Measurements from ENCODE around the gene PRDM16.
A peak's percentile ranks its signal among the peaks of the same experiment; 100 is the strongest.

Gene PRDM16

GRCh38 chr1:3474016-3474415 lies 405.0 kb downstream of the PRDM16 start:
- no peak for DNase-seq

DNA sequence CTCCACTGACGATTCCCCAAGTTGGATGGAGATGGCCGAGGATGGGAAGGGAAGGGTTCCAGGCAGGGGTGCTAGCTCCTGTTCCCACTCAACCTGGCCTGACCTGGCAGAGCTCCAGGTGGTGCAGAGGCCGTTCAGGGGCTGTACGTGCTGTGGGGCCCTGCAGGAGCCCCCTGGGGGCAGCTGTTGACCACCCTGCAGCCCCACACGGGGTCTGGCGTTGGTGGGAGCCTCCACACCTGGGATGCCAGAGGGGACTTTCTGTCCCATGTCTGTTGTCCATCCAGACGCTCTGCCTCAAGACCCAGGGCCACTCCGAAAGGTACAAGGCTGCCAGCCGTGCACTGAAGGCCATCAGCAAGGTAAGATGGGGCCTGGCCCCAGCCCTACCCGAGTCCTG lies 405.4 kb downstream of the PRDM16 start:
- no peak for DNase-seq

GRCh38 chr1:3475839-3476573 lies 407.0 kb downstream of the PRDM16 start:
- no peak for DNase-seq

GRCh38 chr1:3476666-3477065 lies 407.7 kb downstream of the PRDM16 start:
- DNase-seq: no peak

DNA sequence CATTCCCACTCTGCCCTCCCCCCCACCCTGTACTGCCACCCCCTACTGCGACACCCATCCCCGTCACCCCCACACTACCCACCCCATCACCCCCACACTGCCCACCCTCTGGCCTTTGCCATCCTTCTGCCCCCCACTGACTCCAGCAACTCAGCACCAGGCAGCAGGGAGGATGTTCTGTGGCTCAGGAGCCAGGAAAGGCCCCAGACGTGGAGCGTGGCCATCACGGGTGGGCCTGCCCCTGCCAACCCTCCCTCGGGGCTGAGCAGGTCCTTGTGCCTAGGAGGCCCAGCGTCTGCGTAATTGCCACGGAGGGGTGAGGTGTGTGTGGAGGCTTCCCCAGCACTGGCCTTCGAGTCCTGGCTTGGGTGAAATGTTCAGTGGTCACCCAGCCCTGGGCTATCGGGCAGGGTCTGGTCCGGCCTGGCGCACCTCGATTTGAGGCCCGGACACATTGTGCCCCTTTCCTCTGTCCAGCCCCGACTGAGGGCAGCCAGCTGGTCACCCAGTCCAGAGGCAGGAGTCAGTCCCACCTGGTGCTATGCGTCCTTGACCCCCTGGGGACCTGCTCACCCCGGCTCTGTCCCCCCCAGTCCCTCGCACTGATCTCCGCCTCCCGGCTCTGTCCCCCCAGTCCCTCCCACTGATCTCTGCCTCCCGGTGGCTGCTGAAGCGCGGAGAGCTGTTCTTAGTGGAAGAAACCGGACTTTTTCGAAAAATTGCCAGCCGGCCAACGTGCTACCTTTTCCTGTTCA lies 408.4 kb downstream of the PRDM16 start:
- DNase-seq: no peak

DNA sequence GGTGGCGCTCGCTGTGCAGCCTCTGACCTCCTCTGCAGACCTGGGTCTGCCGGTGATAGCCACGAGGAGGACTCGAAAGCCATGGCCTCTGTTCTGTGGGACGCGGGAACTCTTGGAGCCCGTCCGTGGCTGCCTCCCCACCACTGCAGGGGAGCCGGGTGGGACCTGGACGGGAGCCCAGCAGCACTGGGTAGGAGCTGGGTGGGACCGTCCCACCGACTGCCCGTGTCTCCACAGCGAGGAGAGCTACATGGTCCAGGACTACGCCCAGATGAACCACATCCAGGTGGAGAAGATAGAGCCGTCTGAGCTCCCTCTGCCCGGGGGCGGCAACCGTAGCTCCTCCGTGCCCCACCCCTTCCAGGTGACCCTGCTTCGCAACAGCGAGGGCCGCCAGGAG lies 409.2 kb downstream of the PRDM16 start:
- no peak for DNase-seq

DNA sequence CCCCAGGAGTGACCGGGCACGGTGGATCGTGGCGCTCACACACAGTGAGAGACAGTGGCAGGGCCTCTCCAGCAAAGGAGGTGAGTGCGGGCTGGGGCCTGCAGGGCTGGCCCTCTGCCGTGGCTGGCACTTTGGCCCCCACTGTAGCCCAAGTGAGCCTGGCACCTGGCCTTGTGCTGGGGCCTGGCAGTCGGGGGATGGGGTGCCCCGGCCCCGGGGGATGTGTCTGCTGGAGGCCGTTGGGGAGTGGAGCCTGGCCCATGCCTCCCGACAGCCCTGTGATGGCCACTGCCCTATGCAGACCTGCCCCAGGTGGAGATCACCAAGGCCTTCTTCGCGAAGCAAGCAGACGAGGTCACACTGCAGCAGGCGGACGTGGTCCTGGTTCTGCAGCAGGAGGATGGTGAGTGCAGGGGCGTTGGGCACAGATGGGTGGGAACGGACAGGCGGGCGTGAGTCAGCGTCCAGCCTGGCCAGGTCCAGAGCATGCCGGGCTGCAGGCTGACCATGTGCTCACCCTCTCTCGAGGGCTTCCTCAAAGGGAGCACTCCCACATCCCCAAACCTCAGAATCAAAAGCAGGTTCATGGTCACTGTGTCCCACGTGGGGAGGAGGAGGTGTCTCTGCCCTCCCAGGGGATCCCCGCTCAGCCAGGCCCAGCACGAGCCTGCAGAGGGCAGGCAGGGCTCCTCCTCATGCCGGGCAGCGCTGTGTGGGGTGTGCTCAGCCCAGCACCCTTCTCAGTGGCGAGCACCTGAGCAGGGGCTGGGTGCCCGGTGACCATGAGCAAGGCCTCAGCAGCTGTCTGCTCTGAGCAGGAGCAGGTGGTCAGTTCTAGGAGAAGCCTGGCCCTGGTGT lies 410.7 kb downstream of the PRDM16 start:
- DNase-seq: no peak

GRCh38 chr1:3480369-3480719 lies 411.3 kb downstream of the PRDM16 start:
- no peak for DNase-seq

- DNase-seq: no peak
These were observed 412.0 kb downstream of the PRDM16 start for GRCh38 chr1:3481046-3481445.

DNA sequence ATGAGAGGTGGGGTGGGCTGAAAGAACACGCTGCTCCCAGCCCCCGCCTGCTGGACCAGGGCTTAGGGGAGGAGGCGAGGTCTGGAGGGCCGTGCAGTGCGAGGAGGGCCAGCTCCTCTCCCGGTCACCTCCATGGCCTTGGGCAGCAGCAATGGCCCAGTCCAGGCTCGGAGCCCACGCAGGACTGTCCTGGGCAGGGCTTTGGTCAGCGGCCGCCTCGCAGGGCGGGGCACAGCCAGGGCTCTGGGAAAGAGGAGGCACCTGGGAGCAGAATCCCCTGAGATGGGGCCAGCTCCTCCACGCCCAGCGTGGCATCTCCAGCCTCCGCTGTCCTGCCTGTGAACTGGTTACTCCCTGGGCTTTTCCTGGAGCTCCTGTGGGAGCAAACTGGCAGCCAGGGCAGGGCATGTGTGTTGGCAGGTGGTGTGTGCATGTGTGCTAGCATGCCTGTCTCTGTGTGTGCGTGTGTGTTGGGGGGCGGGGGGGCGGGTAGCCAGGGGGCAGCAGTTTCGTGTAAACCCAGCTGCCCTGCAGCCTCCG lies 412.9 kb downstream of the PRDM16 start:
- no peak for DNase-seq

GRCh38 chr1:3482378-3482849 lies 413.4 kb downstream of the PRDM16 start:
- DNase-seq: no peak

DNA sequence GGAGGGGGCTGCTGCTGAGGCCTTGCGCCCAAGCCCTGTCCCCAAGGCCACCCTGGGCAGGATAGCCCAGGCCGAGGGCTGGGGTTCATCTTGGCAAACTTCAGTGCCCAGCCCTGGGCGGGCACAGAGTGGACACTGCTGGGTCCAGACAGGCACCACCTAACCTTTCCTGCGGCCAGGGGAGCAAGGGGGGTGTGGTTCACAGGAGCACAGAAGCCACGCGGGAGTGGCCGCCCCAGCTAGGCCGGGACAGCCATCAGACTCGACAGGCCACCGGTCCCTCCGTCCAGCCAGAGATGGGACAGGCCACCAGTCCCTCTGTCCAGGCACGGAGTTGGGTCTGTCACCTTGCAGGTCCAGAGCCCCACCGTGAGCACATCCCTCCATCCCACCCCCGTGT lies 414.4 kb downstream of the PRDM16 start:
- DNase-seq: no peak

DNA sequence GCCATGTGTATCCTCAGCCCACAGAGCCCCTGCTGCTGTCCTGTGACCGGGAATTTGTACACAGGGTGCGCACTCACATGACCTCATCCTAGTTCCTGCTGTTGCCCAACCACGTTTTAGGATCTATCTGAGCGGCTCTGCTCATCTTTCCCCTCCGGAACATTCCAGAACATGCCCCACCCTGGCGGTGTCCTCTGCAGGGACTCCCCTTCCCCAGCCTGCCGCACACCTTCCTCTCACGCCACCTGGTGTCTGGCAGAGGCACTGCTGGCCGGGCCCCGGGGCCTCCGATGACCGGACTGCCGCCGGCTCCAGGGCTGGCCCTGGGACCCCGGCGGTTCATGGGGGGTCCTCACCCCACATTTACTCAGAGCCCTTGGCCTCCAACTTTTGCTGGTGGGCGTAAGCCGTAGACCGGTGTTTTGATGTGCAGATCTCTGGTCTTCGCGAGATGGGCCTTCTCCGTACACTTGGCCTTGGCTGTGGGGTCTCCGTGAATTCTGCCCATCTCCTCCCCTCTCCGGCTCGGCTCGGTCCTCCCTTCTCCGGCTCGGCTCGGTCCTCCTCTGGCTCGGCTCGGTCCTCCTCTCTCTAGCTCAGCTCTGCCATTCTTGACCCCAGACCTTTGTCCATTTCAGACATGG lies 414.9 kb downstream of the PRDM16 start:
- peak; percentile 33 for DNase-seq

DNA sequence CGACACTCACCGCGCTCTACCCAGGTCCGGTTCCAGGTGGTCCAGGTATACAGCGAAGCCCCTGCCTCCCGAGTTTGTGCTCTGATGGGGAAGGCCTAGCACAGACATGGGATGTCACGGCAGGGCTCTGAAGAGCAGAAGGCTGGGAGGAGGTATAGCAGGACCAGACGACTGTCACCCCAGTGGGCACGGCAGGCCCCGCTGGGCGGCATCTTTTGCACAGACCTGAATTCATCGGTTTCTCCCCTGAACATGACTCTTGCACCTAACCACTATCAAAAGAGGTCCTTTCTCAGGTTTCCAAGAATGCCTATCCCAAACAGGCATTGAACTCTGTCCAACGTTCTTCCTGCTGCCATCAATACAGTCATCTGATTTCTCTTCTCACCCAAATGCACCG lies 416.0 kb downstream of the PRDM16 start:
- no peak for DNase-seq
